ENCODE data around the gene GLMP. TPM values are rescaled to one million over a fixed set of nuclear protein-coding genes. Genes with fewer than 3 reads are reported as not detected.

GLMP gene
- total RNA-seq, 4 donors from 2014 or later = 34.9 to 84.3 (median 48.3) TPM

DNA sequence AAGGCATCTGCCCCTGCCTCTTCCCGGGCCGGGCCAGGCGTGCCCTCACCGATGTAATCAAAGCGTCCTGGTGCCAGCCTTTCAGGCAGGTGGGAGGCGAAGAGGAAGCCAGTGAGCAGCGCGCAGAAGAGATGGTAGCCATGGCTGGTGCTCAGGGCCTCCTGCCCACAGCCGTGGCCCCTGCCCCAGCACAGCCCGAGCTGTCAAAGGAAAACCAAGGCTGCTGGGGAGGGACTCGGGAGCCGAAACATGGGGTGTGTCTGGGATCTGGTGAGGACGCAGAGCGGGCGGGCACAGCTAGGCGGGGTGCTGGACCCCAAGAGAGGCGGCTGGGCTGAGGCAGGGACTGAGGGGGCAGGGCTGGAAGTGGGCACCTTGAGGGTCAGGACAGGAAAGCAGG is 50.8 kb downstream of the GLMP start:
- TF ChIP-seq, protein P1, sequence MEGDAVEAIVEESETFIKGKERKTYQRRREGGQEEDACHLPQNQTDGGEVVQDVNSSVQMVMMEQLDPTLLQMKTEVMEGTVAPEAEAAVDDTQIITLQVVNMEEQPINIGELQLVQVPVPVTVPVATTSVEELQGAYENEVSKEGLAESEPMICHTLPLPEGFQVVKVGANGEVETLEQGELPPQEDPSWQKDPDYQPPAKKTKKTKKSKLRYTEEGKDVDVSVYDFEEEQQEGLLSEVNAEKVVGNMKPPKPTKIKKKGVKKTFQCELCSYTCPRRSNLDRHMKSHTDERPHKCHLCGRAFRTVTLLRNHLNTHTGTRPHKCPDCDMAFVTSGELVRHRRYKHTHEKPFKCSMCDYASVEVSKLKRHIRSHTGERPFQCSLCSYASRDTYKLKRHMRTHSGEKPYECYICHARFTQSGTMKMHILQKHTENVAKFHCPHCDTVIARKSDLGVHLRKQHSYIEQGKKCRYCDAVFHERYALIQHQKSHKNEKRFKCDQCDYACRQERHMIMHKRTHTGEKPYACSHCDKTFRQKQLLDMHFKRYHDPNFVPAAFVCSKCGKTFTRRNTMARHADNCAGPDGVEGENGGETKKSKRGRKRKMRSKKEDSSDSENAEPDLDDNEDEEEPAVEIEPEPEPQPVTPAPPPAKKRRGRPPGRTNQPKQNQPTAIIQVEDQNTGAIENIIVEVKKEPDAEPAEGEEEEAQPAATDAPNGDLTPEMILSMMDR (IDR thresholded peaks at IDR 0.05; ENCODE audit: low read depth) = no peak

DNA sequence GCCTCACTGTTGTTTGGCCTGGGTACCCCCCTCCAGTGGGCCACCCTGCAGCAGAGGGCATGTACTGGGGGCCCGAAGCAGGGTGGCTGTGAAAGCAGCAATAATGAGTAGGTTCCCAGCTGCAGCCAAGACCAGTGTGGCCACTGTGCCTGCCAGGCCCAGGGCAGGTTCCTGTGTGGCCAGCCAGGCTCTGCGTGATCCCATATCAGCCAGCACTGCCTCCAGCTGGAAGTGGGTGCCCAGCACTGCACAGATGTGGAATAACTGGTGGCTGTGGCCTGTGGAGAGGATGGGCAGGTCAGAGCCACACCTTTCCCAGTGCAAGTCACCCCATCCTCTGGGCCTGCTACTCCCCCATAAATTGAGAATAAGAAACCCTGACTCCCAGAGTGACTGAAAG is 51.4 kb downstream of the GLMP start:
- TF ChIP-seq, protein P1 (IDR thresholded peaks at IDR 0.05; ENCODE audit: low read depth) = no peak

DNA sequence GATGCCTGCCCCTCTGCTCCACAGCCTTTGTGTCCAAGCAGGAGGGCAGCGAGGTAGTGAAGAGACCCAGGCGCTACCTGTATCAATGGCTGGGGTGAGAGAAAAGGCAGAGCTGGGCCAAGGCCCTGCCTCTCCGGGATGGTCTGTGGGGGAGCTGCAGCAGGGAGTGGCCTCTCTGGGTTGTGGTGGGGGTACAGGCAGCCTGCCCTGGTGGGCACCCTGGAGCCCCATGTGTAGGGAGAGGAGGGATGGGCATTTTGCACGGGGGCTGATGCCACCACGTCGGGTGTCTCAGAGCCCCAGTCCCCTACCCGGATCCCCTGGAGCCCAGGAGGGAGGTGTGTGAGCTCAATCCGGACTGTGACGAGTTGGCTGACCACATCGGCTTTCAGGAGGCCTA is 52.7 kb downstream of the GLMP start:
- TF ChIP-seq, protein P1 (IDR thresholded peaks at IDR 0.05; ENCODE audit: low read depth) = no peak

Other genes starting within 250 kb of the GLMP start
- gene UBQLN4, start 241.9 kb downstream of the GLMP start, total RNA-seq = 10 to 100 TPM; 15.1 to 16.5 (median 16.2) TPM
- gene LAMTOR2, start 240.9 kb downstream of the GLMP start, total RNA-seq = 10 to 100 TPM; 51.7 to 80.1 (median 66.9) TPM
- not detected for gene RAB25, start 234.5 kb downstream of the GLMP start, total RNA-seq
- gene MEX3A, start 213.2 kb downstream of the GLMP start, total RNA-seq = under 1 TPM; 0.17 to 0.57 (median 0.27) TPM
- gene LMNA, start 181.0 kb downstream of the GLMP start, total RNA-seq = 100 to 1,000 TPM; 210 to 349 (median 281) TPM
- 1 to 10 TPM; 2.6 to 3.4 (median 3.0) TPM for gene SEMA4A, start 142.1 kb downstream of the GLMP start, total RNA-seq
- 10 to 100 TPM in 3 of 4 donors, 1 to 10 TPM in 1; 7.9 to 22.3 (median 13.1) TPM for gene SLC25A44, start 101.6 kb downstream of the GLMP start, total RNA-seq
- 10 to 100 TPM; 36.3 to 51.2 (median 41.0) TPM for gene PMF1, start 82.7 kb downstream of the GLMP start, total RNA-seq
- gene BGLAP, start 53.5 kb downstream of the GLMP start, total RNA-seq = under 1 TPM in 2 of 4 donors, not detected in 2; 0.68 to 0.94 TPM
- gene PAQR6, start 47.6 kb downstream of the GLMP start, total RNA-seq = 1 to 10 TPM in 2 of 4 donors, under 1 TPM in 1, not detected in 1; 0.66 to 1.5 (median 1.0) TPM
- gene SMG5, start 12.9 kb downstream of the GLMP start, total RNA-seq = 10 to 100 TPM; 26.6 to 48.6 (median 37.3) TPM
- gene TMEM79, start 11.4 kb downstream of the GLMP start, total RNA-seq = 1 to 10 TPM in 3 of 4 donors, not detected in 1; 1.0 to 2.3 (median 2.2) TPM
- gene VHLL, start 3.6 kb upstream of the GLMP start, total RNA-seq = not detected
- 100 to 1,000 TPM; 125 to 195 (median 140) TPM for gene CCT3, start 42.6 kb upstream of the GLMP start, total RNA-seq
- gene TSACC, start 42.8 kb upstream of the GLMP start, total RNA-seq = not detected
- not detected for gene RHBG, start 73.5 kb upstream of the GLMP start, total RNA-seq
- gene MEF2D, start 205.1 kb upstream of the GLMP start, total RNA-seq = 10 to 100 TPM; 18.9 to 46.5 (median 24.8) TPM

Data from subcutaneous adipose tissue (tissue), 4 donors.